COLO668 (cell line): ENCODE measurements around the gene SNX12.

ENCODE experiments used
- DNase-seq: peaks from one replicate; lab custom pipeline; 2025; ENCODE audit not compliant: unreplicated experiment; lab: John Stamatoyannopoulos, UW

SNX12 gene

GRCh38 chrX:71068044-71068918 is at the start of gene SNX12:
TSS of gene SNX12 (minus strand) at chrX:71068334. CDS start at chrX:71068306, 28 bp downstream.
- DNase-seq, result peak; percentile 92

- DNase-seq, result no peak
Measured at GRCh38 chrX:71117358-71117757, 49.2 kb upstream of the SNX12 start.

GRCh38 chrX:71111921-71112431 is 43.8 kb upstream of the SNX12 start:
- no peak for DNase-seq

- no peak for DNase-seq
Measured at GRCh38 chrX:71111141-71111843, 43.2 kb upstream of the SNX12 start, which contains the start of gene IL2RG. TSS of gene IL2RG (minus strand) at chrX:71111577. CDS start at chrX:71111539, 38 bp downstream.

- no peak for DNase-seq
Measured at GRCh38 chrX:71109051-71109450, 40.9 kb upstream of the SNX12 start.

GRCh38 chrX:71107762-71108360 is 39.7 kb upstream of the SNX12 start:
- DNase-seq, result no peak

GRCh38 chrX:71107245-71107644 is 39.1 kb upstream of the SNX12 start:
- DNase-seq, result no peak

- DNase-seq, result no peak
Measured at GRCh38 chrX:71106427-71106826, 38.3 kb upstream of the SNX12 start, which contains the start of gene CXorf65. TSS of gene CXorf65 (minus strand) at chrX:71106740. CDS start at chrX:71106556, 184 bp downstream.

GRCh38 chrX:71105628-71106027 is 37.5 kb upstream of the SNX12 start:
- DNase-seq, result no peak

- peak; percentile 1 for DNase-seq
Measured at GRCh38 chrX:71103110-71103983, 35.2 kb upstream of the SNX12 start.

- no peak for DNase-seq
Measured at GRCh38 chrX:71102292-71102691, 34.2 kb upstream of the SNX12 start.

GRCh38 chrX:71100581-71101505 is 32.7 kb upstream of the SNX12 start:
- no peak for DNase-seq

- DNase-seq, result no peak
Measured at GRCh38 chrX:71099736-71100135, 31.6 kb upstream of the SNX12 start.

GRCh38 chrX:71098951-71099506 is 30.9 kb upstream of the SNX12 start:
- DNase-seq, result no peak

- DNase-seq, result peak; percentile 55
Measured at GRCh38 chrX:71098302-71098701, 30.2 kb upstream of the SNX12 start.

GRCh38 chrX:71096760-71097032 is 28.6 kb upstream of the SNX12 start:
- peak; percentile 17 for DNase-seq

GRCh38 chrX:71095981-71096759 is 28.0 kb upstream of the SNX12 start:
- peak; percentile 18 for DNase-seq

- peak; percentile 87 for DNase-seq
Measured at GRCh38 chrX:71095555-71095980, 27.4 kb upstream of the SNX12 start, which contains the start of gene FOXO4. TSS of gene FOXO4 (plus strand) at chrX:71095851. CDS start at chrX:71096529, 678 bp downstream.
